HG03039 (cell line): ENCODE measurements around the gene NR2C2AP.
A peak's percentile ranks its signal among the peaks of the same experiment; 100 is the strongest.
"Not testable (repeated sequence)": the region's sequence is repeated elsewhere in the genome, so short reads cannot be mapped to it uniquely, and the experiment has no call there.

Experiments
- ATAC-seq: cut with Tn5 transposase; IDR thresholded peaks from one replicate; pipeline ENCODE4 v1.9.1; 2021; ENCODE audit warnings: mild to moderate bottlenecking, moderate library complexity; ENCODE audit not compliant: unreplicated experiment

NR2C2AP gene

DNA sequence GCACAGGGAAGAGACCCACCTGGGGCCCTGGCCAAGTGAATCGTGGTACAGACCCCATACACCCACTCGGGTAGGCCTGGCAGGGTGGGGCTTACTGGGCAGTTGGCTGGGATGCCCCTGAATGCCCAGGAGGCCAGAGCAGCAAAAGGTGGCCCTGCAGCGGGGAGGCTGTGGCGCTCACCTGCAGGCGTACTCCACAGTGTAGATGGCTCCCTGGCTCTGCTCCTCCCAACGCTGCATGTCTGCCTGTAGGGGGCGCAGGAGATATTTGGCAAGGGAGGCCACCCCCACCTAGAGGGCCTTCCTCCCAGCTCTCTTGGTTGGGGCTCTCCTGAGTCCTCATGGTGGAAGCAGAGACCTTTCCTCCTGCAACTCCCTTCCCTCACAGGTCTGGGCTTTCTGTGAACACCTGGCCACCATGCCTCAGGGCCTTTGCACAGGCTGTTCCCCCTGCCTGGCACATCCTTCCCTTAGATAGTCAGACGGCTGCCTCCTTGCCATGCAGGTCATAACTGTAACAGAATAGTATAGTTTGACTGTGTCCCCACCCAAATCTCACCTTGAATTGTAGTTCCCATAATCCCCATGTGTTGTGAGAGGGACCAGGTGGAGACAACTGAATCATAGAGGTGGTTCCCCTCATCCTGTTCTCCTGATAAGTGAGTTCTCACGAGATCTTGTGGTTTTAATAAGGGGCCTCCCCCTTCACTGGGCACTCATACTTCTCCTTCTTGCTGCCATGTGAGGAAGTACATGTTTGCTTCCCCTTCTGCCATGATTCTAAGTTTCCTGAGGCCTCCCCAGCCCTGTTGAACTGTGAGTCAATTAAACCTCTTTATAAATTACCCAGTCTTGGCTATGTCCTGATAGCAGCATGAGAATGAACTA, 17.1 kb downstream of the NR2C2AP start:
- ATAC-seq: no peak

DNA sequence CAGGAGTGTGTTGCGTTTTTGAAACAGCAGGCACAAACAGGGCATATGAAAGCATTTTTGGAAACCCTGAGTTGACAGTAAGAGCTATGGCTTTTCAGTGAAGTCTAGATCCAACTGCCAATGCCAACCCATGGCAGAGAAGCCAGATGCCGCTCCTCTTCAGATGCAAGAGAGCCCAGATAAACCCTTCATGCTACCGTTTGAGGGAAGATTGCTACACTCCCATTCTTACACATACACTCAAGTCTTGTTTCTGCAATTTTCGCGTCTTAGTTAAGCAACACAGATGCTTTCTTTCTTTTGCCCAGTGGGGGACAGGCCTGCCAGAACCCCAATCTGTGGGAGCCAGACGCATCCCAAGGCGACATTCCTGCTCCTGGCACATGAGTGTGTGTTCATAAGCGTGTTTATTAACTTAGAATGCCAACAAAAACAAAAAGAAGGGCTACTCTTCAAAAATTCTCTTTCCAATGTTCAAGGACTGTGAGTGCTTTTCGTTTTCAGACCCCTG, 21.7 kb downstream of the NR2C2AP start:
- no peak for ATAC-seq

- ATAC-seq: no peak
These were observed 23.4 kb downstream of the NR2C2AP start for GRCh38 chr19:19179548-19180441.

DNA sequence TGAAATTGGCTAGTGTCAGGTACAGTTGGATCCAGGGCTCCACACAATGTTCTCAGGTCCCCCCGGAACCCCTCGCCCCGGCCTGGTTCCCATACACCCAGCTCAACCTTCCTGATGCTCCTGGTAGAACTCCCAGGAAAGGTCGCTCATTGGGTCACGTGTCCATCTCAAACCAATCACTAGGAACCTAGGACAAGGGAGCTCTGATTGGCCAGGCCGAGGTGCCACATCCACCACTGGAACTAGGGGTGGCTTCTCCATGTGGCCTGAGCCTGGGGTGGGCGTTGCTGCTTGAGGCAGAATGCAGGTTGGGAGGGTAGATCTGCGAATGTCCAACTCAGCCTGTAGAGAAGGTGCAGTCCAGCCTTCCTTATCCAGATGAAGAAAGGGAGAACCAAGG, 26.3 kb downstream of the NR2C2AP start:
- ATAC-seq: no peak

- not testable (repeated sequence) for ATAC-seq
These were observed 30.0 kb downstream of the NR2C2AP start for GRCh38 chr19:19173243-19173642.

DNA sequence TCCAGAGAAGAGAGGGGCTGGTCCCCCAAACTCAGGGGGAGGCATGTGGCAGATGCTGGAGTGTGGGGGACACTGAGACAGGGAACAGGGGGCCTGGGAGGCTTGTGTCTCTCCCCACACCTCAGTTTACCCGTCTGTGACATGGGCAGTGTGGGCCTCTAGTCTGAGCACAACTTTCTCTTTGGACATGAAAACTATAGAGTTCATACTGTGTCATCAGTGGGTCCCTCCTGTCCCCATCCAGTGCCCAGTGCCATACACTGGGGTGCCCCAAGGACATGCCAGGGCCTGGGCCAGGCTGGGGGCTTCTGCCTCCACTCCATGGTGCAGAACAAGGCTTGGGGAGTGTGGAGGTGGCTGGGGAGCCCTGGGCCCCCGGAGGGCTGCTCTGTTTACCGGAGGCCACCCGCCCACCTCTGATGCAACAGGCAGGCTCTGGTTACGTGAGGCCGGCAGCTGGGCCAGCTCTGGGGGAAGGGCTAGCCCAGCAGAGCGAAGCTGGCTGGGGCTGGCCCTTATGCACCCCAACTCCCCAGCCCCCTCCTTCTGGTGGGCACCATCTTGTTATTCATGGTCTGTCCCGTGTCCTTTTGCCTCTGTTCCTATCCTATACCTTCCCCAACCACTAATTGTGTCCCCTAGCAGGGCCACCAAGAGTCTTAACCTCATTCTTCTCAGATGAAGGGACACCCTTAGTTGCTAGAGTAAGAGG, 31.2 kb downstream of the NR2C2AP start:
- ATAC-seq: no peak

GRCh38 chr19:19170873-19171672, 32.1 kb downstream of the NR2C2AP start:
- ATAC-seq: no peak

- ATAC-seq: peak; percentile 73
These were observed 33.0 kb downstream of the NR2C2AP start, which contains the start of gene MEF2B for GRCh38 chr19:19170053-19170872. MEF2B (minus strand) TSS chr19:19170263; CDS start chr19:19150735, 19,528 bp downstream.

GRCh38 chr19:19169236-19170052, 33.8 kb downstream of the NR2C2AP start:
- peak; percentile 5 for ATAC-seq

DNA sequence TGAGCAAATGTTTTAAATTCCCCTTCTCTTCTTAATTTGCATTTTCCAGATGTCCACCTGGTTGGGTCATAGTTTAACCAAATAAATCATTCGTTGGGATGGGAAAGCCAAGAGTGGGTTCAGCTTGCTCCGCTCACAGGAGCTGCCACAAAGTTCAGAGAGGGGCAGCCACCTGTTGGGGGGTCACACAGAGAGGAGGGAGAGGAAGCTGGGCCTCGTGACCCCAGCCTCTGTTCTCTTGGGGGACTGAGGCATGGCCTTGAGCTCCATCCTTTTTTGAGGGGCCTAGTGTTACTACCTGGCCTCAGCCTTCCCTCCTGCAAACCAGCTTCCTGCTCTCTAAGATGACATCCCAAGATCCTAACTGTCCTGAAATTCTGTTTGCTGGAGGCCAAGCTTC, 35.6 kb downstream of the NR2C2AP start:
- ATAC-seq: no peak

- no peak for ATAC-seq
These were observed 37.8 kb downstream of the NR2C2AP start for GRCh38 chr19:19165396-19165795.

- no peak for ATAC-seq
These were observed 40.7 kb downstream of the NR2C2AP start for GRCh38 chr19:19162495-19162894.

DNA sequence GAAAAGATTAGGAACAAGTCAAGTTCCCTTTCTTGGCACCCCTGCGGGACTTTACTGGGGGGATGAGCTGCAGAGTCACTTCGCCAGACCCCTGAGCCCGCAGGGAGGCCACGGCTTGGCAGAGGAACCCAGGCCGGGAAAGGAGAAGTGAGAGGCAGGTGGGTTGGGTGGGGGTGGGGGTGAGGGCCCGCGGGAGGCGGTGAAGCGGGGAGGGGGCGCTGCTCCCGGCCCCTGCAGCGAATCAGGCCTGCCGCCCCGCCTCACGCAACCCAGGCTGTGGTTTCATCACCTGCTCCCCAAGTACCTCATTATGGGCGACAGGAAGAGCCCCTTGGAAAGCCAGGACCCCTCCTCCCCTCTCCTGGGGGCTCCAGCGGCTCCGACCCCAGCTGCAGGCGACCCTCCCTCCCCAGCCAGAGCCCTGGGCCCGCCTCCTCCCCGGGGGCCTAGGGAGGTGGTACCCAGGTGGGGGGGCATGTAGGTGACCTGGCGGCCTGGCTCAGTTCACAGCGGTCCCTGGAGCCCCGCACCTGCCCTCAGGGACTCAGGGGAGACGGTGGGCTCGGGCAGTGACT, 42.7 kb downstream of the NR2C2AP start:
- ATAC-seq: no peak

GRCh38 chr19:19159534-19159933, 43.7 kb downstream of the NR2C2AP start:
- no peak for ATAC-seq

DNA sequence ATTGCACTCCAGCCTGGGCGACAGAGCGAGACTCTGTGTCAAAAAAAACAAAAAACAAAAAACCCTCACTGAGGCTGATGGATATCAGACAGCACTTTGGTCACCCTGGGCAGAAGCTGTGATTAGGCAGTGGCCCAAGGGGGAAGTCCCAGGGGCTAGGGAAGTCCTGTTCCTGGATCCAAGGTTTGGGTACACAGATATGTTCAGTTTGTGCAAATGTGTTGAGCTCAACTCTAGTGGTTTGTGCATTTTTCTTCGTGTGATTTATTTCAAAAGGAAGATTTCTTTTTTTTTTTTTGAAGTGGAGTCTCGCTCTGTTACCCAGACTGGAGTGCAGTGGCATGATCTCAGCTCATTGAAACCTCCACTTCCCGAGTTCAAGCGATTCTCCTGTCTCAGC, 45.4 kb downstream of the NR2C2AP start:
- ATAC-seq: no peak

GRCh38 chr19:19155495-19156219, 47.6 kb downstream of the NR2C2AP start:
- peak; percentile 64 for ATAC-seq

GRCh38 chr19:19154768-19155494, 48.3 kb downstream of the NR2C2AP start:
- ATAC-seq: no peak
